GM19463 (cell line): ENCODE data around the gene TRIM34.
"Not testable (repeated sequence)": the region's sequence is repeated elsewhere in the genome, so short reads cannot be mapped to it uniquely, and the experiment has no call there.

Source experiments
- ATAC-seq: cut with Tn5 transposase; IDR thresholded peaks from one replicate; pipeline ENCODE4 v1.9.1; 2021; ENCODE audit warnings: mild to moderate bottlenecking, moderate library complexity; ENCODE audit not compliant: unreplicated experiment

Gene TRIM34, protein sequence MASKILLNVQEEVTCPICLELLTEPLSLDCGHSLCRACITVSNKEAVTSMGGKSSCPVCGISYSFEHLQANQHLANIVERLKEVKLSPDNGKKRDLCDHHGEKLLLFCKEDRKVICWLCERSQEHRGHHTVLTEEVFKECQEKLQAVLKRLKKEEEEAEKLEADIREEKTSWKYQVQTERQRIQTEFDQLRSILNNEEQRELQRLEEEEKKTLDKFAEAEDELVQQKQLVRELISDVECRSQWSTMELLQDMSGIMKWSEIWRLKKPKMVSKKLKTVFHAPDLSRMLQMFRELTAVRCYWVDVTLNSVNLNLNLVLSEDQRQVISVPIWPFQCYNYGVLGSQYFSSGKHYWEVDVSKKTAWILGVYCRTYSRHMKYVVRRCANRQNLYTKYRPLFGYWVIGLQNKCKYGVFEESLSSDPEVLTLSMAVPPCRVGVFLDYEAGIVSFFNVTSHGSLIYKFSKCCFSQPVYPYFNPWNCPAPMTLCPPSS

DNA sequence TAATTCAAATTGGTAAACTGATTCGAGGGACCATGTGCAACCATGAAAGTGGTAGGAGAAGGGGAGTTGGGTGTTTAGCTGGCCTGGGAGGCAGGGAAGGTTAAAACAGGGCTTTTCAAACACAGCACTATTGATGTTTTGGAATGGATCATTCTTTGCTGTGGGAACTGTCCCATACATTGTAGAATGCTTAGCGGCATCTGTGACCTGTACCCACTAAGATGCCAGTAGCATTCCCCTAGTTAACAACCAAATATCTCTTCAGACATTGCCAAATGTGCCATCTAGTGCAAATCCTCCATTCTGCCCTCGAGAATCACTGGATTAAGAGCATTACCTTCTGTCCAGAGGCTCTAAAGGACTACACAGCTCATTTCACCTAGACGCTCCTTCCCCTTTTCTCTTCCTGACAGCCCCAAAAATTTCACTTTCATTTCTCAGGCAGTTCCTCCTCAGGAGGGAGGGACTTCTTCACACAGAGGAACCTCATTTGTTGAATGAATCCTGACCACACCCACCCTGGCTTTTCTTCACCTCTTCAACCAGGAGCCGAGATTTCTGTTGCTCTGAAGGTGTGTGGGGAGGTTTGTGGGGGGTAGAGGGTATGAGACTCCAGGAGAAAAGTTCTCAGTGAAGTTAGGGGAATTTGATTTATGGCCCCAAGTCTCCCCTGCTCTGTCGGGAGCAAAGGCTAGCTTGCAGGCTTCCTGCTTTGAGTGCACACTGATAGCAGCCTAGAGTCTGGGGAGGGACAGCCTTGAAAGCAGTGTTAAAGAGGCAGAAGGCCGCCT is at the start of gene TRIM34:
Gene TRIM34, plus strand, starts transcription at position 513 of the 791 bp plus-strand sequence. CDS start 7,331 bp downstream, outside the sequence.
- peak; percentile 93 for ATAC-seq

DNA sequence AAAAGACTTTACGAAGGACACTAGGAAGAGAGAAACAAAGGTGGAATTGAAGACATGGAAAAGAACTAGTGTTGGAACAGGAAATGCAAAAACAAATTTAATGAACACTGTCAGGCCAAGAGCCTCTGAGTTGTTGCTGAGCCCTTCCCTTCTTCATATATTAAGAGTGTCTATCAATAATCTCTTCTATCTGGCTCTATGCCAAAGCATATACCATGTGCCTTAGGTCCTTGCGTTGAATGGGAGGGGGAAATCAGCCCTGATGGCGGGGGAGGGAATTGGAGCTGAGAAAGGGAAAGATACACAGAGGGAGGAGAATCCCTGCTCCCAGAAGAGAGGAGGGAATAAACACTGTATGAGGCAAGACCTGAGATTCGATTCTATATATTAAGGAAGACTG is 49.6 kb upstream of the TRIM34 start:
- no peak for ATAC-seq

DNA sequence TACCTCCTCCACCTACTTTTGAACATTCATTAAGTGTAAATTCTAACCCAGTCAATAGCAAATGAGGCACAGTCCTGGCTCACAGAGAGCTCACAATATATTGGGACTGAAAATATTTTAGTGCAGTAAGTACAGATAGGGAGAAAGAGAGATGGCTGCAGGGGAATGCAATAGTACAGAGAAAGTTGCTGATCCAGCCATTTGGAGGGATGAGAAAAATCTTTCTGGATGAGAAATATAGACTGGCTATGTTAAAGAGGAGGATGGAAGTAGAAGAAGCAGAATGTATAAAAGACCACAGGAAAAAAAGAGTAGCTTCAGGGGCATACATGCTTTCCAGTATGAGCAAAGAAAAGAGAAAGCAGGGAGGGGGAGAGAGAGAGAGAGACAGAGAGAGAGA is 47.7 kb upstream of the TRIM34 start:
- no peak for ATAC-seq

DNA sequence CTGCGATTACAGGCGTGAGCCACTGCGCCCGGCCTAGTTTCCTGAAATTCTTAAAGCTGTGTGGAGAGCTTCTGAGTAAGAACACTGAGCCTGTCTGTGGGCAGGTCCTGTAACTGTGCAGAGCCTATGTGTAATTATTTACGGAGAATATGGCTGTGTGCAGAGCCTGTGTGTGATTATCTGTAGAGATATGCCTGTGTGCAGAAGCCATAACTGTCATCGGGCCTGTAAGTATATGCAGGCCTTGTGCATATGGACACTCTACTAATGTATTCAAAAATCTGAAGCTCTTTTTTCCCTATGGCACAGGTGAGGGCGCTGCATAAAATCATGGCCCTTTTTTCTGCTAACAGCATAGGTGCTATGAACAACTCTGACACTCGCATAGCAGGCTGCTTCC is 44.2 kb upstream of the TRIM34 start, which contains the start of gene OR52B6:
Gene OR52B6, plus strand, starts transcription at position 301 of the 400 bp plus-strand sequence. Its CDS starts 0 bp downstream, at position 301.
- ATAC-seq, result no peak

DNA sequence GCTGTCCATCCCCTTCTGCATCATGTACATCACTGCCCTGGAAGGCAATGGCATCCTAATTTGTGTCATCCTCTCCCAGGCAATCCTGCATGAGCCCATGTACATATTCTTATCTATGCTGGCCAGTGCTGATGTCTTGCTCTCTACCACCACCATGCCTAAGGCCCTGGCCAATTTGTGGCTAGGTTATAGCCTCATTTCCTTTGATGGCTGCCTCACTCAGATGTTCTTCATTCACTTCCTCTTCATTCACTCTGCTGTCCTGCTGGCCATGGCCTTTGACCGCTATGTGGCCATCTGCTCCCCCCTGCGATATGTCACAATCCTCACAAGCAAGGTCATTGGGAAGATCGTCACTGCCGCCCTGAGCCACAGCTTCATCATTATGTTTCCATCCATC is 43.8 kb upstream of the TRIM34 start:
- no peak for ATAC-seq

DNA sequence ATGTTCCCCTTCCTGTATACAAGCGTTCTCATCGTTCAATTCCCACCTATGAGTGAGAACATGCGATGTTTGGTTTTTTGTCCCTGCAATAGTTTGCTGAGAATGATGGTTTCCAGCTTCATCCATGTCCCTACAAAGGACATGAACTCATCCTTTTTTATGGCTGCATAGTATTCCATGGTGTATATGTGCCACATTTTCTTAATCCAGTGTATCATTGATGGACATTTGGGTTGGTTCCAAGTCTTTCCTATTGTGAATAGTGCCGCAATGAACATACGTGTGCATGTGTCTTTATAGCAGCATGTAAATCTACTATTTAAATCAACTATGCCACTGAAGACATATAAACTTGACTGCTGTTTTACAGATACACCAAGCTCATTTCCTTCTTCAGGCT is 40.3 kb upstream of the TRIM34 start:
- ATAC-seq, result not testable (repeated sequence)

DNA sequence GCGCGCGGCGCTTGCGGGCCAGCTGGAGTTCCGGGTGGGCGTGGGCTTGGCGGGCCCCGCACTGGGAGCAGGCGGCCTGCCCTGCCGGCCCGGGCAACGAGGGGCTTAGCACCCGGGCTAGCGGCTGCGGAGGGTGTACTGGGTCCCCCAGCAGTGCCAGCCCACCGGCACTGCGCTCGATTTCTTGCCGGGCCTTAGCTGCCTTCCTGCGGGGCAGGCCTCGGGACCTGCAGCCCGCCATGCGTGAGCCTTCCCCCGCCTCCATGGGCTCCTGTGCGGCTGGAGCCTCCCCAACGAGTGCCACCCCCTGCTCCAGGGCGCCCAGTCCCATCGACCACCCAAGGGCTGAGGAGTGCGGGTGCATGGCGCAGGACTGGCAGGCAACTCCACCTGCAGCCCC is 34.9 kb upstream of the TRIM34 start:
- not testable (repeated sequence) for ATAC-seq

DNA sequence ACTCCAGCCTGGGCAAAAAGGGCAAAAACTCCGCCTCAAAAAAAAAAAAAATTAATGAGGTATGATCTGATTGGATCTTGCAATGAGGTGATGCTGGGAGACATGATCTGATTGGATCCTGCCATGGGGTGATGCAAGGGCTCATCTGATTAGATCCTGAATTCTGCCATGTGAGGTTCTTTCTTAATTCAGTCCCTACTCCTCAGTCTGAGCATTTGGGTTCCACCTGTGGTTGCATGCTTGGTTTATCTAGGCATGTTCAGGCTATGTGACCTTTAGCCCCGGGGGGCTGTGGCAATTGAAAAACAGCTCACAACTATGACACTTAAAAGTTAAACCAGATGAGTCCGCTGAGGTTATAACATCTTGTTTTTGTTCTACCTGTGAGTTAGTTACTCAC is 33.2 kb upstream of the TRIM34 start:
- no peak for ATAC-seq

DNA sequence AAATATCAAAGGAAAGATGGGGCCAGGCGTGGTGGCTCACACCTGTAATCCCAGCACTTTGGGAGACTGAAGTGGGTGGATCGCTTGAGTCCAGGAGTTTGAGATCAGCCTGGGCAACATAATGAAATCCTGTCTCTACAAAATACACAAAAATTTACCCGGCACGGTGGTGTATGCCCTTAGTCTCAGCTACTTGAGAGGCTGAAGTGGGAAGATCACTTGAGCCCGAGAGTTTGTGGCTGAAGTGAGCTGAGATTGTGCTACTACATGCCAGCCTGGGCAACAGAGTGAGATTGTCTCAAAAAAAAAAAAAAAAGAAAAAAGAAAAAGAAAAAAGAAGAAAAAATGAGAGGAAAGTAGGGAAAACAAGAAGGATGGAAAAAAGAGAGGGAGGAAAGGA is 32.2 kb upstream of the TRIM34 start:
- no peak for ATAC-seq

DNA sequence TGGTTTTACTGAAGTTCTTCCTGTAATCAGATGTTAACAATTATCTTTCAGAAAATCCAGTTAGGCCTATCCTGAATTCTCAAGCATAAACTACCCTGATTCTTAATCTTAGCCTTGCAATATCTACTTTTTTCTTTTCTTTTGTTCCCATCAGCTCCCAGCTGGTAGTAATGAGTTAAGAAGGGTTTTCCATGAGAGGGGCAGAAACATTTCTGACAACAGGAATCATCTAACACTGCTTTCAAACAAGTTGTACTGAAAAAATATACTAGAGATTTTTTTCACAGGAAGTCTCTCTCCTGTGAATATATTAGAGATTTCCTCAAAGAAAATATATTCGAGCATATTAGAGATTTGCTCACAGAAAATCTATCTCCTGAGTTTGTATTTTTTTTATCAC is 31.7 kb upstream of the TRIM34 start:
- ATAC-seq, result no peak

DNA sequence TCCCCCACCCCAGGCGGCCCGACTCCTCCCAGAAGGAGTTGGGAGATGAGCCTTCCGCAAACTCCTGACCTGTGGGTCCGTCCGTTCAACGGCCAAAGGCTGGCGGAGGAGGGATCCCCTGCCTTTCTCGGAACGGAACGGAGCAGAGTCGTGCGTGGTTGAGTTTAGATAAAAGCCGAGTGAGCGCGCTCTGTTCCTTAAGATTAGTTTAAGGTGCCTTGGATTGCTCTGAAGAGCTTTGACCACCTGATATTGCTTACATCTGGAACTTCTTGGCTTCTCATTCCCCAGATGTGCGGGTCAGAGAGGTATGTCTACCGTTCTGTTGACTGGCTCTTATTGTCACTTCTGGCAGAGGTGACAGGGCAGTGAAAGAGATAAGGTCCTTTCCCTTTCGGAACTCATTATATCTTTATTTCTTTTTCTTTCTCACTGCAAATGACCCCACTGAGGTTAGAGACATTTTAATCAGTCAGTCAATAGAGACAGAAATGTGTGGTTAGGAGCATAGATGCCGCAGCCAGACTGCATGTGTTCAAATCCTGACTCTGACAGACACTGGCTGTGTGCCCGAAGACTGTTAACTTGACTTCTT is 28.1 kb upstream of the TRIM34 start, which contains the start of gene TRIM6:
Gene TRIM6, plus strand, starts transcription at position 31 of the 595 bp plus-strand sequence. Its CDS starts 261 bp downstream, at position 292.
- peak; percentile 41 for ATAC-seq

DNA sequence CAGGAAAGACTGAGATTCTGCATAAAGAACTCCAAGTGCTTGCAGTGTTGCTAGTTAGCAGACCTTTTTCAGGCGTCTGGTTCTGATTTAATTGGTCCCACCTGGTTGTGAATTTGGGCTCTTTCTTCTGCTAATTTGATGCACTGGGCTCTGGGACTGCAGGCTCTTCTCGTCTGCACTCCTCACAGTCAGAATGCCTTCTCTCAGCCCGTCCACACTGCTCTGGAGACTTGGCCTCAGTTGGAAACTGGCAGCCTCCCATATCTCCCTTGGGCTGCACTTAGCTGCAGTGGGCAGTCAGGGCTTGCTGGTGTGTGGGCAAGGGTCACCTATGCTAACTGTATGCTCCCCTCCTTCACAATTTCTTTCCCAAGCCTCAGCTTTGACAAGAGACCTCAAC is 26.8 kb upstream of the TRIM34 start:
- ATAC-seq, result no peak

DNA sequence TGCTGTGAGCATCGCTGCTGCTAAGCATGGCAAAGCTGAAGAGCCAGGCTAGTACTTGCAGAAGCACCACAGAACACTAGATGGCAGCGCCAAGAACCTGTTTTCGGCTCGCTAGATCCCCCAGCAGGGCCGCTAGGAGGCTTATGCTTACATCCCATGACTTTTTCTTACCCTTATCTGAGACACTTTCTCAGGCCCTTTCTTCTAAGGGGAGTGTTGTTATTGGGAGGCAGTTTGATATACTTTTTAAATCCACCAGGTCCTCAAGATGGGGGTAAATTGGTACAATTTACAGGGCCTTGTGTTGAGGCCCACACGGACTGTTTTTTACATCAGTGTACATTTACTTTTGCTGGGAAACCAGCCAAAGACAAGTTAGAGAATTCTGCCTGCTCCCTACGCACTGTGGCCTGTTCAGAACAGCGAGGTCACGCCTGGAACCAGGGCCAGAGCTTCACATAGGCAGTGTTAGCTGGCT is 24.4 kb upstream of the TRIM34 start:
- ATAC-seq, result peak; percentile 83

DNA sequence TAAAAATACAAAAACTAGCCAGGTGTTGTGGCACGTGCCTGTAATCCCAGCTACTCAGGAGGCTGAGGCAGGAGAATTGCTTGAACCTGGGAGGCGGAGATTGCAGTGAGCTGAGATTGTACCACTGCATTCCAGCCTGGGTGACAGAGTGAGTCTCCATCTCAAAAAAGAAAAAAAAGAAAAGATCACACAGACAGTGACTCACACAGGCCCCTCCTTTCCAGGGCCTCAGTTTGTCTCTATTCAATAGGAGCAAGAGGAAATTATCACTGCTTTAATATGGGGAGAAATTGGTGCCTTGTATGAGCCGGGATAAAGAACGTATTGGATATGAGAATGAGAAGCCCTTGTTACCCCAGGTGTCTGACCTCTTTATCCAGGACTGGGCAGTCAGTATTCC is 22.0 kb upstream of the TRIM34 start:
- not testable (repeated sequence) for ATAC-seq

DNA sequence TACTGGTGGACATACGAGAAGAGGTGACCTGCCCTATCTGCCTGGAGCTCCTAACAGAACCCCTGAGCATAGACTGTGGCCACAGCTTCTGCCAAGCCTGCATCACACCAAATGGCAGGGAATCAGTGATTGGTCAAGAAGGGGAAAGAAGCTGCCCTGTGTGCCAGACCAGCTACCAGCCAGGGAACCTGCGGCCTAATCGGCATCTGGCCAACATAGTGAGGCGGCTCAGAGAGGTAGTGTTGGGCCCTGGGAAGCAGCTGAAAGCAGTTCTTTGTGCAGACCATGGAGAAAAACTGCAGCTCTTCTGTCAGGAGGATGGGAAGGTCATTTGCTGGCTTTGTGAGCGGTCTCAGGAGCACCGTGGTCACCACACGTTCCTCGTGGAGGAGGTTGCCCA is 21.5 kb upstream of the TRIM34 start:
- no peak for ATAC-seq

DNA sequence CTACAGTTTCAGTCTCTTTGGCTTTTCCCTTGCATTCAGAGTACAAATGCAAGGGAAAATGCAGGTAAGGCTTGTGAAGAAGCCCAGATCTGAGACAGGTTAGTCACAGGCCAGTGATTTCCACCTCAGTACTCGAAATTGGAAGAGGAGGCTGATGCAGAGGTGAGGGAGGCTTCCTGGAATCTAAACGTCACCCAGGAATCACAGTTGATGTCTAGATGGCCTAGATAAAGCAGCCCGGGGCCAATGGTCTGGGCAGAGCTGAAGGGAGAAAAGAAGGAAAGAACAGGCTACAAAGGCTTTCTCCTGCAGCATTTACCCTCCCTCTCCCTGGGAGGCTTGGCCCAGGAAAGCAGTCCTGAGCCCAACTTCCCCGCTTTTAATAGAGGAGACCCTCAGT is 19.9 kb upstream of the TRIM34 start:
- no peak for ATAC-seq

DNA sequence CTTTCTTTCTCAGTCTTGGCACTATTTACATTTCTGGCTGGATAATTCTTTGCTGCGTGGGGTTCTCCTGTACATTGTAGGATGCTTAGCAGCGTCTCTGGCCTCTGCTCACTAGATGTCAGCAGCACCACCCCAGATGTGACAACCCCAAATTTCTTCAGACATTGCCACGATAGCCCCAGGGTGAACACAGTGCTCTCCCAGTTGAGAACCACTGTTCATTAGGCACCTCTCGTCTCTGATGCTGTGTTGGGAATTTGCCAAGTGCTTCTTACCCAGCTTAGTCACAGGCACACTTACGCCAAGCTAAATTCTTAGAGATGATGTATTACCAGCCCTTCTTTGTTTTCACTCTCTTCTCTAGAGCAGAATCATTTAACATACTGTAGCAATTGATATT is 19.0 kb upstream of the TRIM34 start:
- no peak for ATAC-seq

DNA sequence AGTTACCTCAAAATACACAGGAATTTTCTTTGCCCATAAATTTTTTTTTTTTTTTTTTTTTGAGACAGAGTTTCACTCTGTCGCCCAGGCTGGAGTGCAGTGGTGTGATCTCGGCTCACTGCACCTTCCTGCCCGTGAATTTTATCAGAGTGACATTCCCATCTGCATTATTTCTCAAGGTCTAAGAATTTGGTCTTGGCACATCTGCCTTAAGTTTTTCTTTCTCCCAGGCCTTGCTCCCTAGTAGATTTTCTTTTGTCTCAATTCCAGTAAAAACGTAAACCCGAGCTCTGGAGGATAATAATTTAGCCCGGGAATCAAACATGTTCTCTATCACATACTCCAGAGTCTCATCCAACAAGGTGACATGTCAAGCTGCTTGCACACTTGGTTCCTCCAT is 16.0 kb upstream of the TRIM34 start:
- no peak for ATAC-seq

DNA sequence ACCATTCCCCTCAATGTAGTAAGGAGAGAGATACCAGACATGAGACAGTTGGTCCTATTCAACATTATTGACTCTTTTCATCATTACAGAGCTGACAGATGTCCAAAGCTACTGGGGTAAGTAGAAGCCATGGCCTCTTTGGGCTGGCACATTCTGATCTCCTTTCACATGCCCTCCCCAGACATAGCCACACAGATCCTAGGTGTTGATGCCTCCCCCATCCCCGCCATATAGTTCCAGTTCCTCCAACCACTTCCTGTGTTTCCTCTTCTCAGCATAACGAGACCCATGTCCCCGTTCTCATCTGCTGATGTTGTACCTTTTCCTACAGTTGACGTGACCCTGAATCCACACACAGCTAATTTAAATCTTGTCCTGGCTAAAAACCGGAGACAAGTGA is 14.4 kb upstream of the TRIM34 start:
- no peak for ATAC-seq

DNA sequence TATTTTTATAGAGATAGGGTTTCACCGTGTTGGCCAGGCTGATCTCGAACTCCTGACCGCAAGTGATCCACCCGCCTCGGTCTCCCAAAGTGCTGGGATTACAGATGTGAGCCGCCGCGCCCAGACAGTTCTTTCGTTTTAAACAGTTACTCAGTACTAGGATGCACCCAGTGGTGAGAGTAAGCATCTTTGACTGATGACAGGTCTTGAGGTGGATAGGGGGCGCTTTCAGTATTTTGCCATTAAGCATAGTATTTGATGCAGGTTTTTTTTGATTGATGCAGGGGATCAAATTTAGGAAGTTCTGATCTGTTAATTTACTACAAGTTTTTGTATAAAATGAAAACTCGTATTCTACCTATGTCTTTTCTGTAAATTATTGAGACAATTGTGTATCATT is 13.2 kb upstream of the TRIM34 start:
- ATAC-seq, result no peak

DNA sequence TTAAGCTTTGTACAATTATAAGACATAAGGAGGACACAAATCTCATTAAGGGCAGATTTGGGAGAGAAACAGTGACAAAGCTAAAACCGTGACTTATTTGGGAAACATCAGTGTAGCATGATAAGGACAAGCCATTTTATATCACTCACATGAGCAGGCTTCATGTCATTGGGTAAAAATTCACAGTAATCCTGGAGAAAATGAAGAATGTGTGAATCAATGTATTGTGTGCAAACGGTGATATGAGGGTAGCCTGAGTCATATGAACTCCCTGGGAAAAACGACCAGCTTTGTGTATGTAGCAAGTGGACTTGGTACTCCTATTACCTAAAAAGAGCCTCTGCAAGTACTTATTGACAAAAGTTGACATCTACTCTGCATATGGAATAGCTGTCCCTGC is 6.0 kb upstream of the TRIM34 start:
- no peak for ATAC-seq
